WTC11 (cell line): Measurements from ENCODE around the gene C22orf31.

Experiments used
- CTCF ChIP-seq: fragments of 200-600 bp; IDR thresholded peaks from 2 replicates; pipeline ENCODE4 v1.8.0; 2022; ENCODE audit warnings: antibody characterized with exemption
- JUN ChIP-seq: sonication (generic); formaldehyde crosslinking; IDR thresholded peaks from 2 replicates; pipeline ENCODE4 v1.8.0; 2023; ENCODE audit warnings: mild to moderate bottlenecking, missing genetic modification reagents
- NR3C1 ChIP-seq: sonication (generic); formaldehyde crosslinking; conservative IDR thresholded peaks from 2 replicates; pipeline ENCODE4 v1.8.1; 2023; ENCODE audit warnings: low read depth, mild to moderate bottlenecking, missing genetic modification reagents
- TF ChIP-seq, protein P1 (sequence below): sonication (generic); formaldehyde crosslinking; IDR thresholded peaks from 2 replicates; pipeline ENCODE4 v1.8.1; 2023; ENCODE audit warnings: mild to moderate bottlenecking, missing genetic modification reagents

DNA sequence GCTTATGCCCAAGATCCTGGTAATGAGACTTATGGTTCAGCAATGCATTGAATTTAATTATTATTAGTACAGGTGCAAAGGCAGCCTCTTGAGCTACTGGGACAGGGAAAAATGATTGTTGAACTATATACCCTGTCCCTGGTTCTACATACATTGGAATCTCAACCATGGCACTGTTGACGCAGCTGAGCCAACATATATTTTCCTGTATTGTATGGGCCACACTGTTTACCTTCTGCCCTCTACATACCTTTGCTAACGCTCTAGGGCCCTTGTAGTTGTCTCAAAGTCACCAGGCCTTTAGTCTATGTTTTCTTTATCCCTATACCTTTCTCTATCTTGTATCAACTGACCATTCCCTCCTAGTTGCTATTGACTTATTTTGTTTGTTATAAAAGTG lies 33.8 kb upstream of the C22orf31 start:
- no peak for TF ChIP-seq CTCF
- TF ChIP-seq, protein P1, sequence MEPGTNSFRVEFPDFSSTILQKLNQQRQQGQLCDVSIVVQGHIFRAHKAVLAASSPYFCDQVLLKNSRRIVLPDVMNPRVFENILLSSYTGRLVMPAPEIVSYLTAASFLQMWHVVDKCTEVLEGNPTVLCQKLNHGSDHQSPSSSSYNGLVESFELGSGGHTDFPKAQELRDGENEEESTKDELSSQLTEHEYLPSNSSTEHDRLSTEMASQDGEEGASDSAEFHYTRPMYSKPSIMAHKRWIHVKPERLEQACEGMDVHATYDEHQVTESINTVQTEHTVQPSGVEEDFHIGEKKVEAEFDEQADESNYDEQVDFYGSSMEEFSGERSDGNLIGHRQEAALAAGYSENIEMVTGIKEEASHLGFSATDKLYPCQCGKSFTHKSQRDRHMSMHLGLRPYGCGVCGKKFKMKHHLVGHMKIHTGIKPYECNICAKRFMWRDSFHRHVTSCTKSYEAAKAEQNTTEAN (CRISPR knock-in tag): no peak
- TF ChIP-seq JUN: no peak
- TF ChIP-seq NR3C1 (CRISPR knock-in tag): no peak
